Naive thymus-derived CD4-positive, alpha-beta T cell (primary cell): ENCODE measurements around the gene CLBA1. TPM values are rescaled to one million over a fixed set of nuclear protein-coding genes. Genes with fewer than 3 reads are reported as not detected.

Source experiments
- ATAC-seq: fragments of 150-1000 bp; cut with Tn5 transposase; 2 replicates; pipeline ENCODE4 v1.10.0; 2021; ENCODE audit warnings: mild to moderate bottlenecking, moderate library complexity
- CTCF ChIA-PET: fragments of 350-600 bp; sonication (Branson Sonifier 250); formaldehyde crosslinking; loops from one replicate; lab custom pipeline; 2021; ENCODE audit warnings: antibody characterized with exemption; lab: Charles Lee
- POLR2A ChIA-PET: fragments of 350-600 bp; sonication (Branson Sonifier 250); formaldehyde crosslinking; loops from one replicate; lab custom pipeline; 2021; ENCODE audit warnings: antibody characterized with exemption, inconsistent platforms; lab: Charles Lee
- DNase-seq, 9 donors: peaks; one replicate each; pipeline versions ENCODE4 v3.0.0 to v3.0.0-alpha.2; 2020 to 2022; ENCODE audit warnings: mixed read lengths in 1 of 9
- H3K27ac ChIP-seq: one replicate; pipeline ENCODE4 v1.7.0; 2013; ENCODE audit warnings: mild to moderate bottlenecking, low read depth, low read length, moderate library complexity
- H3K27me3 ChIP-seq, 2 donors: one replicate each; pipeline ENCODE4 v1.7.0; 2013; ENCODE audit warnings: low read length in 2 of 2, mild to moderate bottlenecking in 2 of 2, moderate library complexity in 2 of 2; ENCODE audit not compliant: control insufficient read depth in 2 of 2, insufficient read depth in 2 of 2
- H3K36me3 ChIP-seq, 3 experiments: 1 replicate in 2 of 3; 2 replicates in 1 of 3; pipeline ENCODE4 v1.7.0; 2013; ENCODE audit warnings: low read length in 3 of 3, mild to moderate bottlenecking in 3 of 3, moderate library complexity in 1 of 3; ENCODE audit not compliant: insufficient read depth in 3 of 3, control insufficient read depth in 2 of 3
- H3K4me1 ChIP-seq, 2 donors: one replicate each; pipeline ENCODE4 v1.7.0; 2013; ENCODE audit warnings: low read length in 2 of 2, mild to moderate bottlenecking in 2 of 2, moderate library complexity in 1 of 2; ENCODE audit not compliant: control insufficient read depth in 2 of 2, insufficient read depth in 2 of 2
- H3K4me3 ChIP-seq: 2 replicates; pipeline ENCODE4 v1.7.0; 2013; ENCODE audit warnings: mild to moderate bottlenecking, low read length
- H3K9me3 ChIP-seq, 3 experiments: 1 replicate in 2 of 3; 2 replicates in 1 of 3; pipeline ENCODE4 v1.7.0; 2013; ENCODE audit warnings: low read length in 3 of 3; ENCODE audit not compliant: control insufficient read depth in 2 of 3
- H3K27ac Mint-ChIP-seq, 9 donors: one replicate each; pipeline ENCODE4 v1.8.0; 2020 to 2022; ENCODE audit warnings: mixed read lengths in 9 of 9, mild to moderate bottlenecking in 8 of 9, moderate library complexity in 5 of 9, inconsistent platforms in 2 of 9
- H3K27me3 Mint-ChIP-seq, 5 donors: one replicate each; pipeline ENCODE4 v1.8.0; 2021 to 2022; ENCODE audit warnings: mixed read lengths in 5 of 5, mild to moderate bottlenecking in 1 of 5
- H3K36me3 Mint-ChIP-seq, 5 donors: one replicate each; pipeline ENCODE4 v1.8.0; 2020 to 2022; ENCODE audit warnings: mixed read lengths in 5 of 5, mild to moderate bottlenecking in 3 of 5, inconsistent platforms in 1 of 5
- H3K4me1 Mint-ChIP-seq, 7 donors: one replicate each; pipeline ENCODE4 v1.8.0; 2020 to 2022; ENCODE audit warnings: mixed read lengths in 7 of 7, mild to moderate bottlenecking in 3 of 7, inconsistent platforms in 1 of 7
- H3K4me3 Mint-ChIP-seq, 10 donors: one replicate each; pipeline ENCODE4 v1.8.0; 2020 to 2022; ENCODE audit warnings: mild to moderate bottlenecking in 10 of 10, mixed read lengths in 10 of 10, moderate library complexity in 6 of 10, inconsistent platforms in 2 of 10
- H3K9me3 Mint-ChIP-seq, 11 donors: one replicate each; pipeline ENCODE4 v1.8.0; 2020 to 2022; ENCODE audit warnings: mixed read lengths in 11 of 11, mild to moderate bottlenecking in 4 of 11, inconsistent platforms in 1 of 11, moderate library complexity in 1 of 11
- intact Hi-C, 2 donors: fragments of 100-400 bp; cut with micrococcal nuclease; formaldehyde crosslinking; loops; one replicate each; pipeline ENCODE4 v1.15.1; 2023
- polyA plus RNA-seq, 2 donors: library from polyadenylated mRNA; unstranded; fragments of 300-500 nt; fragmentation: Illumina TruSeq; gene quantifications; one replicate each; pipeline ENCODE4 v1.2.3, GENCODE V29; 2021
- total RNA-seq, 6 experiments: library from RNA in 5 of 6; stranded (reverse) in 5 of 6; gene quantifications; 1 replicate in 5 of 6; 2 replicates in 1 of 6; pipeline ENCODE4 v1.2.3 and lab custom pipeline; 2021 to 2026

Gene CLBA1
- total and polyA plus RNA-seq, 7 experiments from 2014 or later, result 0.26 to 2.1 (median 1.1) TPM

DNA sequence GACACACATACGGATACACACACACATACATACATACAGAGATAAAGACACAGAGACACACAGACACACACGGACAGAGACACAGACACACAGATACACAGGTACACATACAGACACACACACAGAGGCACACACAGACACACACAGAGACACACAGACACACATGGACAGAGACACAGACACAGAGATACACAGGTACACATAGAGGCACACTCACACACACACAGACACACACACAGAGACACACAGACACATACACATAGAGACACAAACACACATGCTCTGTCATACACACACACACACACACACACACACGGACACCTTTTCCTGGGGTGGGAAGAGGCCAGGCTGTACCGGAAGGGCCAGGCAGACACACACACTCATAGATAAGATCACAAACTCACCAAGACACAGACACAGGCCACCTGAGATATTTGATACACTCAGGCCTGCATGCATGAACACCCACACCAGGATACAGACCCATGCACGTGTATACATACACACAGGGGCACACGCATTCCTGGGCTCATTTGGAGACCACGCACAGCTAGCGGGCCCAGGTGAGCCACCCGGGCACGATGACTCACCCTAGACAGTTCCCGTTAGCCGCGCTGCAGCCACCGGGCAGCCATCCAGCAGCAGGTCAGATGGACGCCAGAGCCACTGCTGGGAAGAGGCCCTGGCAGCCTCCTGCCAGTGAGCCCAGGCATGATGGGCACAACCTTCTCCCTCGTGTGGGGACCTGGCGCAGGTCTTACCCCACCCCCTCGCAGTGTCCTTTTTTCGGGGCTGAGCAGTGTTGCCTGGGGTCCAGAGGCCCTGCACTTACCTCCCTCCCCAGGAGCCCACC, 5.6 kb upstream of the CLBA1 start:
- Histone ChIP-seq H3K27me3 (peaks cover 0 to 8% of the 10 kb centered on the region in 2 donors), H3K27ac (no peak overlapping the region), H3K4me1 (peaks cover 0 to 7% of the 10 kb centered on the region in 2 donors), H3K4me3 (no peak overlapping the region), H3K9me3 (no peaks in the 10 kb centered on the region), H3K36me3 (no peaks in the 10 kb centered on the region)
- ATAC-seq (no peak), DNase-seq (no peak)
- ChIA-PET POLR2A (no interaction called here), CTCF (interaction anchor here (0.8 to 1.8 kb wide), 3 partner anchors 65 to 548 kb away, joined by 3 to 4 read pairs (median 4); no protein-coding TSS in a partner anchor)
- intact Hi-C loops, result loop anchor here in 1 of 2 donors (5.0 kb wide), 1 partner anchor 87 kb away; the partner anchor contains the start of gene GPR132
- peak overlapping the region in 8 of 10 donors; percentile 2 to 58 (median 26) for H3K4me3 Mint-ChIP-seq
- peaks cover 0 to 3% (median 0%) of the 10 kb centered on the region in 5 donors for H3K36me3 Mint-ChIP-seq
- H3K4me1 Mint-ChIP-seq, result peaks cover 5 to 19% (median 13%) of the 10 kb centered on the region in 7 donors
- peaks cover 8 to 33% (median 16%) of the 10 kb centered on the region in 5 donors for H3K27me3 Mint-ChIP-seq
- H3K9me3 Mint-ChIP-seq, result no peaks in the 10 kb centered on the region
- H3K27ac Mint-ChIP-seq, result peak overlapping the region in 2 of 9 donors; percentile 2 to 3

DNA sequence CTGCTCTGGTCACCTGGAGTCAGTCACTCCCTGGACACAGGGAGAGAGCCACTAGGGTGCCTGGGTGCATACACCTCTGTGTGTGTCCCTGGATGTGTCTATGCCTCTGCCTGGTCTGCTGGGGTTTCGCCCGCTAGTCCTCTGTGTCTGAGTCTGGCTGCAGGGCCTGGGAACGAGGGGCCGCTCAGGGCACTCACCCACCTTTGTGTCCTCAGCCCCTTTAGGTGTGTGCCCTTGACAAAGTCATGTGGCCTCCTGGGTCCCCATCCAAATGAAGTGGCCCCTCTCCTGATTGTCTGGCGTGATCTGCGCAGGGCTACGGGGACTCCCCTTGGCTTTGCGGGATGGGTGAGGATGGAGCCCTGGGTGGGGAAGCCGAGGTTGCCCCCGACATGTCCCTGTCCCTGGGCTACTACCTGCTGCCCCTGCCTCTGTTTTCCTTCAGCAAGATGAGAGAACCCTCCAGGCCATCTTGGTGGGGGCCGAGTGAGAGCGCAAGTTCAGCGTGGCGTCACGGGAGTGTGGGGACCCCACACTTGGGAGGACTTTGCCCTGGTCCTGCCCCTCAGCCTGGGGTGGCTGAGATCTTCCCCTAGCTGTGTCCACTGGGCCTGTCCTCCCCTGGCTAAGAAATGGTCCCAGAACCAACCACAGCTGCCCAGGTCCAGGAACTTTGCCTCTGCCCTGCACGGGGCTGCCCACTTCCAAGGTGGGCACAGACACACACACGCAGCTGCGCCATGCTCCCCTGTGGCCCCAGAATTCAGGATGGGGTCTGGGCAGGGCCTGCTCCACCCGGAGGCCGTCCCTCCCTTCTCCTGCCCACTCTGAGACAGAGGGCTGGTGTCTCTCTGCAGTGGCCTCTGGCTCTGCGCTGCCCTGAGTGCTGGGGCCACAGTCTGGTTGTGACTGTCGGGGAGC, 4.7 kb upstream of the CLBA1 start:
- Mint-ChIP-seq H3K36me3 (peaks cover 0 to 3% (median 0%) of the 10 kb centered on the region in 5 donors), H3K9me3 (no peaks in the 10 kb centered on the region), H3K27me3 (peaks cover 8 to 30% (median 16%) of the 10 kb centered on the region in 5 donors), H3K27ac (no peak overlapping the region), H3K4me1 (peaks cover 5 to 19% (median 13%) of the 10 kb centered on the region in 7 donors), H3K4me3 (peak overlapping the region in 1 of 10 donors; percentile 51)
- POLR2A ChIA-PET, result no interaction called here
- Histone ChIP-seq H3K4me3 (no peak overlapping the region), H3K27ac (no peak overlapping the region), H3K27me3 (peaks cover 0 to 8% of the 10 kb centered on the region in 2 donors), H3K9me3 (no peaks in the 10 kb centered on the region), H3K36me3 (no peaks in the 10 kb centered on the region), H3K4me1 (peaks cover 0 to 7% of the 10 kb centered on the region in 2 donors)
- no peak for DNase-seq
- CTCF ChIA-PET, result interaction anchor here (0.6 to 1.8 kb wide), 3 partner anchors 63 to 408 kb away, joined by 3 to 4 read pairs (median 4); no protein-coding TSS in a partner anchor
- intact Hi-C loops, result no loop called here
- no peak for ATAC-seq

DNA sequence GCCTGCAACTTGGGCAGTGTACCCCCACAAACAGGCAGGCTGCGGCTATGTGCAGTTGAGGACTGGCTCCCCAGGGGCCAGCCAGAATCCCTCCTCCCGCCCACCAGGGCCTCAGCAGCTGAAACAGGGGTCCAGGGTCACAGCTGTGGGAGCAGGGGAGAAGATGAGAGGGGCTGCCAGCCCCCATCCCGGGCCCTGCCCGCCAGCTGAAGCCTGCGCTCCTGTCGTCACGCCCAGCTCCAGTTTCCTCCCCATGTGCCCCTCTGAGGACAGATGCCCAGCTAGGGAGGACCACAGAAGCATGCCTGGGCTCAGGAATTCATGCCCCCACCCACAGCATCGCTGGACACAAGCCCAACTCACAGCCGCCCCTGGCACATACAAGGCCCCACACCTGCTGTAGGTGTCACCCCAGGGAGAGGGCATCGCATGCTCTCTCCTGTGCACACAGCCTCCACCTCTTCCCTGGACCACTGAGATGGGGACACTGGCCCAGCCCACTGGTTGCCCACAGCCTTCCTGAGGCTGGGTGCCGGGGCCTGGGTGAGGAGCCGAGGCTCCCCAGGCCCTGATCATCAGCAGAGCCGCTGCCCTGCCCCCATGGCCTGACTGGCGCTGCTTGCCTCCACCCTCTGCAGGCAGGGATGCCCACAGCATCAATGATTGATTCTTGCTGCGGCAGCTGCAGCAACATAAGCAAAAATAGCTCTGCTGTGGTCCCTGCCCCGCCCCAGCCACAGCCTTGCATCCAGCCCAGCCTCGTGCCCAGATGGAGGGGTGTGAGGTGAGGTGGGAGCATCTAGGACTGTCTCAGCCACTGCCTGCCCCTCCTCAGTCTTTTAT, 3.7 kb upstream of the CLBA1 start:
- peaks cover 0 to 15% (median 9%) of the 10 kb centered on the region in 7 donors for H3K4me1 Mint-ChIP-seq
- H3K27ac Mint-ChIP-seq, result peak overlapping the region in 2 of 9 donors; percentile 49 to 65
- H3K9me3 Mint-ChIP-seq, result no peaks in the 10 kb centered on the region
- H3K27me3 Mint-ChIP-seq, result peaks cover 0 to 23% (median 8%) of the 10 kb centered on the region in 5 donors
- H3K4me1 ChIP-seq, result peaks cover 0 to 7% of the 10 kb centered on the region in 2 donors
- no peaks in the 10 kb centered on the region for H3K36me3 ChIP-seq
- POLR2A ChIA-PET, result no interaction called here
- H3K9me3 ChIP-seq, result no peaks in the 10 kb centered on the region
- no peak overlapping the region for H3K4me3 Mint-ChIP-seq
- CTCF ChIA-PET, result interaction anchor here (1.3 to 1.8 kb wide), 2 partner anchors 62 to 63 kb away, joined by 4 read pairs; no protein-coding TSS in a partner anchor
- H3K36me3 Mint-ChIP-seq, result no peaks in the 10 kb centered on the region
- no peak for DNase-seq
- intact Hi-C loops, result no loop called here
- no peak for ATAC-seq
- H3K27me3 ChIP-seq, result peaks cover 0 to 6% of the 10 kb centered on the region in 2 donors
- no peak overlapping the region for H3K27ac ChIP-seq
- no peak overlapping the region for H3K4me3 ChIP-seq

DNA sequence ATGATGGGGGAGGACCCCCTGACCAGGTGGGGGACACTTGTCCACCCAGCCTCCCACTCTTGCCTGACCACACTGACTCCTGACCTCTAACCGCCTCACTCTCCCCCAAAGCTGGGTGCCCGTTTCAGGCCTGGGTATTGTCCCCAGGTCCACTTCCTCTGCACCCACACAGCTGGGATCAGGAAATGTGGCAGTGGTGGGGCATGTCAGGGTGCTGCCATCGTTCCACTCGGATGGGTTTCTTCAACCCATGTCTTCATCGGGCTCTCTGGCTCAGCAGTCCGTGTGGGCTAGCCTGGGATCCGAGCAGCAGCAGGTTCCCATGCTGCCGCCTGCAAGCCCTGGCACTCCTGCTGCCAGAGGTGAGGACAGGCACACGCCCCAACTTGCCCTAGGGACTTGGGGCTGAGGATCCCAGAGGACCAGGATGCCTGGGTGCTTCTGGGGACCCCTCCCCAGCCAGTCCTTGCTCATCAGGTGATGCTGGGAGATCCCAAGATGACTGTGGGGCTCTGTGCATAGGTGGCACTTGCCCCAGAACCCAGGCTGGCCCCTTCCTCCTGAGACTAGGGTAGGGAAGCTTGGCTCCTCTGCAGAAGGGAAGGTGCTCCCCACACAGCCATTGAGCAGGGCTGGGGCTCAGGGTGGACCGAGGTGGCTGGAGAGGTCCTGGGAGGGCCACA, 2.9 kb upstream of the CLBA1 start:
- ChIA-PET CTCF (no interaction called here), POLR2A (no interaction called here)
- Mint-ChIP-seq H3K9me3 (no peaks in the 10 kb centered on the region), H3K4me3 (no peak overlapping the region), H3K27ac (peak overlapping the region in 2 of 9 donors; percentile 49 to 65), H3K4me1 (peaks cover 0 to 15% (median 11%) of the 10 kb centered on the region in 7 donors), H3K36me3 (no peaks in the 10 kb centered on the region), H3K27me3 (peaks cover 0 to 21% (median 8%) of the 10 kb centered on the region in 5 donors)
- Histone ChIP-seq H3K27ac (no peak overlapping the region), H3K9me3 (no peaks in the 10 kb centered on the region), H3K36me3 (no peaks in the 10 kb centered on the region), H3K4me3 (no peak overlapping the region), H3K27me3 (no peaks in the 10 kb centered on the region), H3K4me1 (peaks cover 0 to 2% of the 10 kb centered on the region in 2 donors)
- intact Hi-C loops, result no loop called here
- ATAC-seq, result no peak
- no peak for DNase-seq

DNA sequence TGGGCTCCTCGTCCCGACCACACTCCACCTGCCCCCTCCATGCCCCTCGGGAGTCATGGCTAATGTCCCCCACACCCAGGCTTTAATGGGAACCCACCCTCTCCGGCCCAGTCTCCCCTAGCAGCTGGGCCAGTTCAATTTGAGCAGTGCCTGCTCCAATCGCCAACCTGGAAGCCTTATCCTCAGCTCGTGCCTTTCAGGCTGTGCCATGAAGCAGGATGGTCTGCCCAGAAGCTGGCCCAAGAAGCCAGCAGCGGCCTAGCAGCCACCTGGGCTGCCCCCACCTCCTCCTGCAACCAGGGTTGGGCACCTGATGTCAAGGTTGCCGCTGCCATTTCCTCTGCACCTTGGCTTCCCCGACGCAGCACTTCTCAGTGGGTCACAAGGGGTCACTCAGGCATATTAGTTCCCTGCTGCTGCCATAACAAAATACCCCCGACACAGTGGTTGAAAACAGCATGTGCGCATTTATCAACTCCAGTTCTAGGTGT, 2.3 kb upstream of the CLBA1 start:
- intact Hi-C loops, result no loop called here

More for the DNA sequence above, 2.3 kb upstream of the CLBA1 start:
- no peaks in the 10 kb centered on the region for H3K9me3 Mint-ChIP-seq
- ChIA-PET POLR2A (interaction anchor here (1.1 kb wide), 1 partner anchor 84 kb away, joined by 3 read pairs; no protein-coding TSS in a partner anchor), CTCF (no interaction called here)
- H3K4me1 Mint-ChIP-seq, result peaks cover 0 to 13% (median 9%) of the 10 kb centered on the region in 7 donors
- H3K36me3 Mint-ChIP-seq, result no peaks in the 10 kb centered on the region
- DNase-seq (no peak), ATAC-seq (no peak)
- H3K27me3 Mint-ChIP-seq, result peaks cover 0 to 19% (median 8%) of the 10 kb centered on the region in 5 donors
- H3K27ac Mint-ChIP-seq, result peak overlapping the region in 4 of 9 donors; percentile 21 to 72 (median 57)
- Histone ChIP-seq H3K9me3 (no peaks in the 10 kb centered on the region), H3K4me1 (no peaks in the 10 kb centered on the region), H3K27ac (no peak overlapping the region), H3K27me3 (no peaks in the 10 kb centered on the region), H3K4me3 (no peak overlapping the region), H3K36me3 (no peaks in the 10 kb centered on the region)
- H3K4me3 Mint-ChIP-seq, result peak overlapping the region in 1 of 10 donors; percentile 25
